ENCODE data around the gene RCN2. TPM values are rescaled to one million over a fixed set of nuclear protein-coding genes. Genes with fewer than 3 reads are reported as not detected.

The RCN2 gene
- total RNA-seq, 1 donor, result 50.3 TPM

DNA sequence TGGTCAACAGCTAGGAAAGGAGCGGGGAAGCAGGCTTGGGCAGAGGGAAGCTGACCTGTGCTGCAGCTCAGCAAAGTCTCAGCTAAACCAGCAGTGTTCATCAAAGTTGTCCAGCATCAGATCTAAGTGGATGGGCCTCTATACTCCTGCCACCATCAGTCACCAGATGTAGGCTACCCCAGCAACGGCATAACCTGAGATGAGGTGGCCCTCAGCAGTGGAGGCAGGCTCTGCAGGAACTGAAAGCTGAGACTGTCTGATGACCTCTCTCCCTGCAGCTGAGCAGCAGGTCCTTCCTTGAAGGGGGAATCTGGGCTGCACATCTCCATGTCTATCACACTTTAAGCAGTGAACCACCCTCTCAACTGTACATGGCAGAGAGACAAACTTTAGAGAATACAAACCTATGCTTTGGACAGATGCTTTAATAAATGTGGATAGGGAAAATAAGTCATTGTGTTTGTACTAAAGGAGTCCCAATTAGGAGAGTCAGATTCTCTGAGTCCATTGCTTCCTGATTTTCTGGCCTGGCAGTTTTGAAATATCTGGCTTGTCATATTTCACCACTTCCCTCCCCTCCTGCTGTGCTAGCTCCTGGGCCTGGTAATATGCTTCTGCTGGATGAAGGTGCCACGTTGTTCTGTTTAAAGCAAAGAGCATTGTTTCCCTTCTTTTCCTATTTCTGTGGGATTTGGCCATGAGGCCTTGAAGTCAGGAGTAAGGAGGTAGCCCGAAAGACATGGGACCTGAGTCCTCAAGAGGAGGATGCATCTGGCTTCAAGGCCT is 52.2 kb downstream of the RCN2 start:
- no peak for DNase-seq (ENCODE audit: insufficient read length, low spot score, missing footprints)
- TF ChIP-seq, protein P1, sequence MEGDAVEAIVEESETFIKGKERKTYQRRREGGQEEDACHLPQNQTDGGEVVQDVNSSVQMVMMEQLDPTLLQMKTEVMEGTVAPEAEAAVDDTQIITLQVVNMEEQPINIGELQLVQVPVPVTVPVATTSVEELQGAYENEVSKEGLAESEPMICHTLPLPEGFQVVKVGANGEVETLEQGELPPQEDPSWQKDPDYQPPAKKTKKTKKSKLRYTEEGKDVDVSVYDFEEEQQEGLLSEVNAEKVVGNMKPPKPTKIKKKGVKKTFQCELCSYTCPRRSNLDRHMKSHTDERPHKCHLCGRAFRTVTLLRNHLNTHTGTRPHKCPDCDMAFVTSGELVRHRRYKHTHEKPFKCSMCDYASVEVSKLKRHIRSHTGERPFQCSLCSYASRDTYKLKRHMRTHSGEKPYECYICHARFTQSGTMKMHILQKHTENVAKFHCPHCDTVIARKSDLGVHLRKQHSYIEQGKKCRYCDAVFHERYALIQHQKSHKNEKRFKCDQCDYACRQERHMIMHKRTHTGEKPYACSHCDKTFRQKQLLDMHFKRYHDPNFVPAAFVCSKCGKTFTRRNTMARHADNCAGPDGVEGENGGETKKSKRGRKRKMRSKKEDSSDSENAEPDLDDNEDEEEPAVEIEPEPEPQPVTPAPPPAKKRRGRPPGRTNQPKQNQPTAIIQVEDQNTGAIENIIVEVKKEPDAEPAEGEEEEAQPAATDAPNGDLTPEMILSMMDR (IDR thresholded peaks at IDR 0.05; ENCODE audit: extremely low read depth, low read depth, low read length), result no peak
- H3K27me3 ChIP-seq (ENCODE audit: insufficient read depth, low read length), result no peaks in the 10 kb centered on the region
- H3K27ac ChIP-seq (ENCODE audit: low read depth, low read length), result no peak overlapping the region
- peak overlapping the region; percentile 22 for H2AFZ ChIP-seq (ENCODE audit: low read length)
- no peaks in the 10 kb centered on the region for H3K36me3 ChIP-seq (ENCODE audit: insufficient read depth, low read length)
- no peaks in the 10 kb centered on the region for H3K79me2 ChIP-seq (ENCODE audit: insufficient read depth, low read length)
- no peaks in the 10 kb centered on the region for H4K20me1 ChIP-seq (ENCODE audit: insufficient read depth, low read length)
- H3K9me3 ChIP-seq (ENCODE audit: low read depth, low read length), result no peaks in the 10 kb centered on the region
- no peak overlapping the region for H3K4me3 ChIP-seq (ENCODE audit: insufficient read depth, low read length)
- no peak overlapping the region for H3K4me2 ChIP-seq (ENCODE audit: insufficient read depth, low read length)
- no peaks in the 10 kb centered on the region for H3K4me1 ChIP-seq (ENCODE audit: insufficient read depth, low read length)

DNA sequence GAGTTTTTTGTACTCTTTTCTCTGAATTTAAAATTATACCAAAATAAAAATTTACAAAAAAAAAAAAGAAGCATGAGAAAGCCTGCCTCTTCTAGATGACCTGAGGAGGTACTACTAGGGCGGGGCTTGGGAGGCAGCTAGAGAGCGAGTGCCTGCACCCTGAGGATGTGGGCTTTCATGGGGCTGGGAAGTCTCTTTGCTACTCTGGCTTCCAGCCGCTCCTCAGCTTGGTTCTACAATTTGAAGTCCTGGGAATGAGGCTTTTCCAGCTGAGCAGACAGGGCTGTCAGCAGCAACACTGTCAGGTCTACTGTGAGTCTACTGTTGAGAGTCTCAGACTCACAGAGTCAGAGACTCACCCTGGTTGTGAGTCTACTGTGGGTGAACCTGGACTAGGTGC is 55.2 kb downstream of the RCN2 start:
- Histone ChIP-seq H3K4me3 (ENCODE audit: insufficient read depth, low read length) (no peak overlapping the region), H3K36me3 (ENCODE audit: insufficient read depth, low read length) (no peaks in the 10 kb centered on the region), H3K27me3 (ENCODE audit: insufficient read depth, low read length) (no peaks in the 10 kb centered on the region), H2AFZ (ENCODE audit: low read length) (no peak overlapping the region), H3K4me1 (ENCODE audit: insufficient read depth, low read length) (no peaks in the 10 kb centered on the region), H3K79me2 (ENCODE audit: insufficient read depth, low read length) (no peaks in the 10 kb centered on the region), H4K20me1 (ENCODE audit: insufficient read depth, low read length) (no peaks in the 10 kb centered on the region), H3K27ac (ENCODE audit: low read depth, low read length) (no peak overlapping the region), H3K9me3 (ENCODE audit: low read depth, low read length) (no peaks in the 10 kb centered on the region), H3K4me2 (ENCODE audit: insufficient read depth, low read length) (no peak overlapping the region)
- no peak for DNase-seq (ENCODE audit: insufficient read length, low spot score, missing footprints)
- TF ChIP-seq, protein P1 (IDR thresholded peaks at IDR 0.05; ENCODE audit: extremely low read depth, low read depth, low read length), result no peak

DNA sequence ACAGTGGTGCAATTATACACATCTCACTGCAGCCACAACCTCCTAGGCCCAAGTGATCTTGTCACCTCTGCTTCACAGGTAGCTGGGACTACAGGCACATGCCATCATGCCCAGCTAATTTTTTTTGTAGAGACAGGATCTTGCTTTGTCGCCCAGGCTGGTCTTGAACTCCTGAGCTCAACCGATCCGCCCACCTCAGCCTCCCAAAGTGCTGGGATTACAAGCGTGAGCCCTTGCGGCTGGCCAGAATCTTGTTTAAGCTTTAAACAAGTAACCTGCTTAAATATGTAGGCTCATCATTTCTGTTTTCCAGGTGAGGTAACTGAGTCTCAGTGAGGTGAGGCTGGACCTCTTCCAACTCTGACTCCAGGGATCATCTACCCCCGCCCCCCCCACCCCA is 55.7 kb downstream of the RCN2 start:
- TF ChIP-seq, protein P1 (IDR thresholded peaks at IDR 0.05; ENCODE audit: extremely low read depth, low read depth, low read length), result no peak
- no peak overlapping the region for H3K27ac ChIP-seq (ENCODE audit: low read depth, low read length)
- H2AFZ ChIP-seq (ENCODE audit: low read length), result no peak overlapping the region
- no peak overlapping the region for H3K4me2 ChIP-seq (ENCODE audit: insufficient read depth, low read length)
- no peaks in the 10 kb centered on the region for H3K36me3 ChIP-seq (ENCODE audit: insufficient read depth, low read length)
- DNase-seq (ENCODE audit: insufficient read length, low spot score, missing footprints), result no peak
- H3K4me3 ChIP-seq (ENCODE audit: insufficient read depth, low read length), result no peak overlapping the region
- no peaks in the 10 kb centered on the region for H3K4me1 ChIP-seq (ENCODE audit: insufficient read depth, low read length)
- no peaks in the 10 kb centered on the region for H3K27me3 ChIP-seq (ENCODE audit: insufficient read depth, low read length)
- no peaks in the 10 kb centered on the region for H3K79me2 ChIP-seq (ENCODE audit: insufficient read depth, low read length)
- no peaks in the 10 kb centered on the region for H4K20me1 ChIP-seq (ENCODE audit: insufficient read depth, low read length)
- no peaks in the 10 kb centered on the region for H3K9me3 ChIP-seq (ENCODE audit: low read depth, low read length)

DNA sequence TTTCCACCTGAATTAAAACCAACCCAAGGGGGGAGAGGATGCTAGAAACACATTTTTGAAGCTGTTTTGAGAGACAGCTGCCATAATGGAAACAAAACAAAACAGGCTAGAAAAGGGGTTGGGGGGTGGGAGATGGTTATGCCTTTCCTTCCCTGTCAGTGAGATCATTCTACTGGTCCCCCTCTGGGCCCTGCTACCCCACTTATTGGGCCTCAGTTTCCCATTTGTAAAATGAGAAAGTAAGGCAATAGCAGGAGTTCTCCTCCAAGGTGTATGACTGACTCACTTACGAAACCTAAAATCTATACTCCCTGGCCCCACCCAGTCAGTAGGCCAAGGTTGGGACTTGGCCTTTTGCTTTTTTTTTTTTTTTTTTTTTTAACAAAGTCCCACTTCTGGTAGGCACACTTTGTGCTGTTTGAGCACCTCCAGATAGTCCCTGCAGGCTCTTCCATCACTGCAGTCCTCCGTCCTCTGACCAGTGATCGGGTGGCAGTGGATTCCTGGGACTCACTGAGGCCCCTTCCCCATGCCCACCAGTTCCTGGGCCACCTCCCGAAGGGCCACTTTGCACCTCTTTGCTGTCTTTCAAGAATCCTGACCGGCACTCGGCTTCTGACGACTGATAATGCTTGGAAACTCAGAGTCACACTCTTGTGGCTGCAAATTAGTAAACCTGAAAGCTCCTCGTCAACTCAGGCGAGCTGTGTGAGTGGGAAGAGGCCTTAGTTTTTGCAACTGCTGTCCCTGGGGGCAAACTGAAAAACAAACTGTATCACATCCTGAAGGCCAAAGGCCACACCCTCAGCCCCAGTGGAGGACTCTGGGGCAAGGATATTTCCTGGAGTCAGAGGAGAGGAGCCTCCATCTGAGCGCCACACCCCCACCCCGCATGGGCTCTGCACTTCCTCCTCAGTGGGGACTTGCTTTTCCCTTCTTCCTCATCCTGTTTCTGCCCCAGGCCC is 56.6 kb downstream of the RCN2 start:
- Histone ChIP-seq H3K27ac (ENCODE audit: low read depth, low read length) (no peak overlapping the region), H3K4me2 (ENCODE audit: insufficient read depth, low read length) (no peak overlapping the region), H3K4me3 (ENCODE audit: insufficient read depth, low read length) (no peak overlapping the region), H3K27me3 (ENCODE audit: insufficient read depth, low read length) (no peaks in the 10 kb centered on the region), H3K4me1 (ENCODE audit: insufficient read depth, low read length) (no peaks in the 10 kb centered on the region), H2AFZ (ENCODE audit: low read length) (no peak overlapping the region), H4K20me1 (ENCODE audit: insufficient read depth, low read length) (no peaks in the 10 kb centered on the region), H3K9me3 (ENCODE audit: low read depth, low read length) (no peaks in the 10 kb centered on the region), H3K79me2 (ENCODE audit: insufficient read depth, low read length) (no peaks in the 10 kb centered on the region), H3K36me3 (ENCODE audit: insufficient read depth, low read length) (no peaks in the 10 kb centered on the region)
- DNase-seq (ENCODE audit: insufficient read length, low spot score, missing footprints), result no peak
- TF ChIP-seq, protein P1 (IDR thresholded peaks at IDR 0.05; ENCODE audit: extremely low read depth, low read depth, low read length), result no peak
